VCaP (cell line): Measurements from ENCODE around the gene OR11H7.
A peak's percentile ranks its signal among the peaks of the same experiment; 100 is the strongest.
"Not testable (repeated sequence)": the region's sequence is repeated elsewhere in the genome, so short reads cannot be mapped to it uniquely, and the experiment has no call there.

ENCODE experiments used
- H3K27ac ChIP-seq: fragments of 450-650 bp; 2 replicates; pipeline ENCODE4 v1.5.1; 2017
- CTCF ChIP-seq: fragments of 450-650 bp; conservative IDR thresholded peaks from 2 replicates; pipeline ENCODE4 v1.5.1; 2017; ENCODE audit warnings: mild to moderate bottlenecking, moderate library complexity

OR11H7 gene

GRCh38 chr14:20223410-20223809 is 5.4 kb upstream of the OR11H7 start, which contains the start of gene OR11H6:
Gene OR11H6, plus strand, starts transcription at chr14:20223710. Its CDS starts 0 bp downstream, at chr14:20223710.
- no peak within 1 kb of the TSS for H3K27ac ChIP-seq
- TF ChIP-seq CTCF, result no peak

GRCh38 chr14:20235415-20235814 is 6.6 kb downstream of the OR11H7 start:
- H3K27ac ChIP-seq, result not testable (repeated sequence)

GRCh38 chr14:20247646-20248246 is 19.0 kb downstream of the OR11H7 start:
- H3K27ac ChIP-seq, result no peak overlapping the region
- TF ChIP-seq CTCF, result peak; percentile 87

- no peak for TF ChIP-seq CTCF
- H3K27ac ChIP-seq, result no peak overlapping the region
Observed at GRCh38 chr14:20262642-20263128, 33.9 kb downstream of the OR11H7 start.

GRCh38 chr14:20264361-20264760 is 35.6 kb downstream of the OR11H7 start:
- not testable (repeated sequence) for H3K27ac ChIP-seq

- TF ChIP-seq CTCF, result no peak
- no peak overlapping the region for H3K27ac ChIP-seq
Observed at GRCh38 chr14:20274062-20274461, 45.3 kb downstream of the OR11H7 start.

GRCh38 chr14:20277409-20277808 is 48.6 kb downstream of the OR11H7 start:
- H3K27ac ChIP-seq, result no peak overlapping the region
- TF ChIP-seq CTCF, result no peak

- no peak overlapping the region for H3K27ac ChIP-seq
- no peak for TF ChIP-seq CTCF
Observed at GRCh38 chr14:20278414-20278813, 49.6 kb downstream of the OR11H7 start.

- not testable (repeated sequence) for H3K27ac ChIP-seq
Observed at GRCh38 chr14:20280265-20280664, 51.5 kb downstream of the OR11H7 start.
